T-helper 2 cell treated with Interferon-gamma antibody and Interleukin-4, amounts not matched to agents 5 μg/mL and 100 μg/mL, for 36 hours (primary cell): ENCODE results near the gene FGD5.

Experiments
- DNase-seq: peaks from one replicate; pipeline ENCODE4 v3.0.0; 2021; ENCODE audit warnings: low spot score
- H3K27ac Mint-ChIP-seq: one replicate; pipeline ENCODE4 v1.8.0; 2021; ENCODE audit warnings: mild to moderate bottlenecking, mixed read lengths
- H3K27me3 Mint-ChIP-seq: one replicate; pipeline ENCODE4 v1.8.0; 2021; ENCODE audit warnings: low read depth, mixed read lengths
- H3K36me3 Mint-ChIP-seq: one replicate; pipeline ENCODE4 v1.8.0; 2021; ENCODE audit warnings: low read depth, mixed read lengths
- H3K4me1 Mint-ChIP-seq: one replicate; pipeline ENCODE4 v1.8.0; 2021; ENCODE audit warnings: low read depth, mixed read lengths
- H3K4me3 Mint-ChIP-seq: one replicate; pipeline ENCODE4 v1.8.0; 2022; ENCODE audit warnings: mild to moderate bottlenecking, moderate library complexity, mixed read lengths
- H3K9me3 Mint-ChIP-seq: one replicate; pipeline ENCODE4 v1.8.0; 2021; ENCODE audit warnings: mixed read lengths

The FGD5 gene

GRCh38 chr3:14946236-14946635 lies 127.5 kb downstream of the FGD5 start:
- Mint-ChIP-seq H3K36me3 (peaks cover 50% of the 10 kb centered on the region), H3K4me1 (peaks cover 22% of the 10 kb centered on the region), H3K27me3 (no peaks in the 10 kb centered on the region), H3K9me3 (no peaks in the 10 kb centered on the region), H3K27ac (peak overlapping the region; percentile 21), H3K4me3 (peak overlapping the region; percentile 94)
- no peak for DNase-seq

- H3K4me1 Mint-ChIP-seq: peaks cover 22% of the 10 kb centered on the region
- no peaks in the 10 kb centered on the region for H3K9me3 Mint-ChIP-seq
- no peaks in the 10 kb centered on the region for H3K27me3 Mint-ChIP-seq
- no peak for DNase-seq
- H3K36me3 Mint-ChIP-seq: peaks cover 50% of the 10 kb centered on the region
- peak overlapping the region; percentile 94 for H3K4me3 Mint-ChIP-seq
- peak overlapping the region; percentile 93 for H3K27ac Mint-ChIP-seq
These were observed 128.0 kb downstream of the FGD5 start for GRCh38 chr3:14946739-14947099.

DNA sequence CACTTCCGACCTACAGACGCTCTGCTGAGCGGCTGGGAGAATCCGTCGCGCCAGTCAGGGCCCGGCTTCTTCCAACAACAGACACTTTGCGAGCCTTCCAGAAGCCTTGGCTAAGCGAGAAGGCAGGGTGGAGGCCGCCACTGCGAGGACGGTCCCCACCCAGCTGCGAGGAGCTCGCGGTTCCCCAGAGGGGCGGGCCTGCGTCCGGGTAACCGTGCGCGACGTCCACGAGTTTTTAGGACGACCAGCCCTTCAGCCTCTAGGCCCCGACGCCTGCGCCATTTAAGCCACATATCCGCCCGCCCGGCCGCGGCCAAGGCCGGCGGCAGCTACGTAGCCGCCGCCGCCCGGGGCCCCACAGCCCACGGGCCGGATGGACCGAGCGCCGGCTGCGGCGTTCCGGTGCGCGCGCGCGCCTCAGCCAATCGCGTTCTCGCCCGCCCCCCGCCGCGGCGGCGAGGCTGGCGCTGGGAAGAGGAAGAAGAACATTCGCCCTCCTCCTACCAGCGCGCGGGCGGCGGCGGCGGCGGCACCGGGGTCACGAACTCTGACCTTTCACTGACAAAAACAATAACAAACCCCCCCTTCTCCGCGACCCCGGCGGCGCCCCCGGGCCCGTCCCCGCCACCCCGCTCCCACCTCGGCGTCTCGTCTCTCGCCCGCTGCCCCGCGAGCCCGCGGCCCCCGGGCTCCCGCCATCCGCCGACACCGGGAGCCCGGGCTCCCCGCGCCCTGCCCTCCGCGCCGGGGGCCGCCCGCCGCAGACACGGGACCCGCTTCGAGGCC lies 128.5 kb downstream of the FGD5 start, which contains the start of gene NR2C2:
TSS of gene NR2C2 (plus strand) at position 484 of the 786 bp plus-strand sequence. CDS start 56,332 bp downstream, outside the sequence.
- DNase-seq: peak; percentile 91
- Mint-ChIP-seq H3K27me3 (no peaks in the 10 kb centered on the region), H3K4me3 (peak within 1 kb of the TSS; percentile 100), H3K9me3 (no peaks in the 10 kb centered on the region), H3K36me3 (peaks cover 50% of the 10 kb centered on the region), H3K4me1 (peaks cover 22% of the 10 kb centered on the region), H3K27ac (peak within 1 kb of the TSS; percentile 100)

DNA sequence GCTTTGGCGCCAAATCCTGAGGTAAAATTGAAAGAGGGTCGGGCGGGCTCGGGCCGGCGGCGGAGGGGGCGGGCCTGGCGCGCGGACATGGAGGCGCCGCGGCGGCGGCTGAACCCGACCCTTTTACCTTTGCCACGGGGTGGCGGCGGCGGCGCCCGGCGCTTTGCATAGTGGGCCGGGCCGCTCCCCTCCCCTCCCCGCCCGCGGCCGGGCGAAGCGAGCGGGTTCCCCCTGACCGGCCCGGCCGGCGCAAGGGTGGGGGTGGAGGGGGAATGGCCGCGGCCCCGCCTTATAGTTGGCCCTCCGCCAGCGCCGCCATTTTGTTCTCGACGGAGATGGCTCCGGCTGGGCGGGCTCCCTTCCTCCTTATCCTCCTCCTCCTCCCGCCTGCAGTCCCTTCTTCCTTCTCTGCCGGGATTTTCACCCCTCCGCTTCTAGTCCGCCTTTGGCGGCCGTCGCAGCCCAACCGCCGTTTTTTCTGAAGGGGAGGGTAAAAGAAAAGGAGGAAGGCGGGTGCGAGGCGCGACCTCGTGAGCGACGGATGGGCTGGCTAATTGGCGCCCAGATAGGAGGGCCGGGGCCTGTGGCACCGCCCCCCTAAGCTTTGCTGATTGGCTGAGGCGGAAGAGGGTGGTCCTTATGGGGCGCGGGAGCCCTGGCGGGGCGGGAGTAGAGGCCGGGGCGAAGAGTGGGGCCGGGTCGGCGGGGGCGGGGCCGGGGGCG lies 129.3 kb downstream of the FGD5 start:
- Mint-ChIP-seq H3K36me3 (peaks cover 51% of the 10 kb centered on the region), H3K4me3 (peak overlapping the region; percentile 100), H3K9me3 (no peaks in the 10 kb centered on the region), H3K27ac (peak overlapping the region; percentile 100), H3K27me3 (no peaks in the 10 kb centered on the region), H3K4me1 (peaks cover 24% of the 10 kb centered on the region)
- DNase-seq: peak; percentile 95

GRCh38 chr3:14948609-14949038 lies 129.9 kb downstream of the FGD5 start:
- peak overlapping the region; percentile 100 for H3K27ac Mint-ChIP-seq
- no peaks in the 10 kb centered on the region for H3K9me3 Mint-ChIP-seq
- peaks cover 24% of the 10 kb centered on the region for H3K4me1 Mint-ChIP-seq
- no peak for DNase-seq
- no peaks in the 10 kb centered on the region for H3K27me3 Mint-ChIP-seq
- H3K36me3 Mint-ChIP-seq: peaks cover 45% of the 10 kb centered on the region
- peak overlapping the region; percentile 100 for H3K4me3 Mint-ChIP-seq

GRCh38 chr3:14949126-14949525 lies 130.4 kb downstream of the FGD5 start:
- H3K4me3 Mint-ChIP-seq: peak overlapping the region; percentile 100
- H3K4me1 Mint-ChIP-seq: peaks cover 24% of the 10 kb centered on the region
- no peak for DNase-seq
- no peaks in the 10 kb centered on the region for H3K9me3 Mint-ChIP-seq
- H3K27me3 Mint-ChIP-seq: no peaks in the 10 kb centered on the region
- H3K27ac Mint-ChIP-seq: peak overlapping the region; percentile 100
- H3K36me3 Mint-ChIP-seq: peaks cover 41% of the 10 kb centered on the region

DNA sequence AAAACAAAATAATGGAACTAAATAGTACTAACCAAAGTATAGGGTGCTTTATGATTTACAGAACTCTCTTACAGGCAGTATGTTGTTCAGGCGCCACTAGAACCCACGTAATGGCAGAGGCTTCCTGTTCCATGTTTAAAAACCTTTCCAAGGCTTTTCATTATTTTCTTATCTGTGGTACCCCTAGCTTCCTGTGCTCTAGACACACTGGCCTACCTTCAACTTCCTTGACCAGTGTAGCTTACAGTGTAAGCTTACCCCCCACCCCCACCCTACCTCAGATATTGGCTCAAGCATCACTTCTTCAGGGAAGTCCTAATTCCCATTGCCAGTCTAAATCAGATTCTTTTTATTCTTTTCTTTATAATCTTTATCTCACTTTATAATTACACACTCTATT lies 131.5 kb downstream of the FGD5 start:
- H3K27me3 Mint-ChIP-seq: no peaks in the 10 kb centered on the region
- no peak for DNase-seq
- H3K4me3 Mint-ChIP-seq: no peak overlapping the region
- peaks cover 28% of the 10 kb centered on the region for H3K4me1 Mint-ChIP-seq
- no peaks in the 10 kb centered on the region for H3K9me3 Mint-ChIP-seq
- peaks cover 32% of the 10 kb centered on the region for H3K36me3 Mint-ChIP-seq
- no peak overlapping the region for H3K27ac Mint-ChIP-seq

DNA sequence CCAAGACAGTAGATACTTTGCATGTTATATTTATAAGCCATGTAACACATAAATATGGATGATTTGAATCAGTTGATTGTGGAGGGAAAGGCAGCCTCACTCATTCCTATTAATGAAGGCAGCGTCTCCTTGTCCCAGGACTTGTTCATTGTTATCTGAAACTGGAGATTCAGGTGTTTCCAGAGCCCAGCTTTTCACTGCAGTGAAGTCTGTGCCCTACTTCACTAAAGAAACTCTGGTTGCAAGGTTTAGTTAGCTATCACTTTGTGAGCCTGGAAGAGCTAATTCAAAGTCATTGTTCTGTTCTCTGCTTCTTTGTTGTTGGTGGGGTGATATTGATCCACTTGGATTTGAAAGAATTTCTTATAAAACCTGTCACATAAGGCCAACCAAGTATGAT lies 138.4 kb downstream of the FGD5 start:
- H3K27me3 Mint-ChIP-seq: no peaks in the 10 kb centered on the region
- peaks cover 23% of the 10 kb centered on the region for H3K36me3 Mint-ChIP-seq
- no peak overlapping the region for H3K4me3 Mint-ChIP-seq
- H3K4me1 Mint-ChIP-seq: peaks cover 42% of the 10 kb centered on the region
- no peak for DNase-seq
- H3K27ac Mint-ChIP-seq: no peak overlapping the region
- H3K9me3 Mint-ChIP-seq: no peaks in the 10 kb centered on the region

DNA sequence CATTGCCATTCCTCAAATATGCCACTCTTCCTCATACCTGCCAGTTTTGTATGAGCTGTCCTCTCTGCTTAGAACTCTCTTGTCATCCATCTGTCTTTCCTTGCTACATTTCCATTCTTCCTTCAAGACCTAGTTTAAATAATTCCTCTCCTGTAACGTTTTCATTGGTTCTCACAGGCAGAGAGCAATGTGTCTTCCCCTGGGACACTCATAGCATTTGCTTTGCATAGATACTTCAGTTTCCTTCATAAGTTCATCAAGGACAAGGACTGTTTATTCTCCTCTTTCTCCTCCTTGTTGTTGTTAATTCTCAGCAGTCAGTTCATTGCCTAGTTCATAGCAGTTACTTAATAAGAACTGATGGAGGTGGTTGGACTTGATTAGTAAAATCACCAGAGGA lies 139.2 kb downstream of the FGD5 start:
- no peak overlapping the region for H3K4me3 Mint-ChIP-seq
- H3K27ac Mint-ChIP-seq: peak overlapping the region; percentile 34
- H3K9me3 Mint-ChIP-seq: no peaks in the 10 kb centered on the region
- peaks cover 27% of the 10 kb centered on the region for H3K36me3 Mint-ChIP-seq
- no peak for DNase-seq
- H3K4me1 Mint-ChIP-seq: peaks cover 39% of the 10 kb centered on the region
- no peaks in the 10 kb centered on the region for H3K27me3 Mint-ChIP-seq

DNA sequence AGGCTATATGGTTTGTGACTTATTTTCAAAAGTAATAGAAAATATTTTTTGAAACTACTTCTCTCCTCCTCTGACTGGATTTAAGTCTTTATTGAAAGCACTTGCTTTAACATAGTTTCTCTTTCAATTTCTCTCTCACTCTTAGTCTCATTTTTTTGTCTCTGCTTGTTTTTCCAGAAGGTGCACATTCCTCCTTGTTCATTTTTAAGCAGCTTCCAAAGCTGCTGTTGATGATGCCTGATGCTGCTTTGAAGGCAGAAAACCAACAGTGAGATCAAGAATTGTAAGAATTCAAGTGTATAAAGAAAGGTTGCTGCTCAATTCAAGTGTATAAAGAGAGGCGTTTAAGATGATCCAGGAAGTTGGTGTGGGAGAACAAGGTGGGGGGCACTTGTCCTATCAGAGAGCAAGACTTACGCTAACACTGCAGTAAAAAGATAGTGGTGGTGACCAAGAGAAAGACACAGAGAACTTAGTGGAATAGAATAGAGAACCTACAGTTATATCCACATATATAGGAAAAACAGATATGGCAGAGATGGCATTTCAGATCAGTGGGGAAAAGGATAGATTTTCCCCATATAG lies 140.7 kb downstream of the FGD5 start:
- no peaks in the 10 kb centered on the region for H3K9me3 Mint-ChIP-seq
- no peak for DNase-seq
- H3K4me1 Mint-ChIP-seq: peaks cover 38% of the 10 kb centered on the region

GRCh38 chr3:14962762-14963161 lies 144.0 kb downstream of the FGD5 start:
- Mint-ChIP-seq H3K4me1 (peaks cover 19% of the 10 kb centered on the region), H3K9me3 (peaks cover 6% of the 10 kb centered on the region), H3K27me3 (no peaks in the 10 kb centered on the region), H3K36me3 (peaks cover 43% of the 10 kb centered on the region), H3K4me3 (no peak overlapping the region), H3K27ac (no peak overlapping the region)
- no peak for DNase-seq

More for the DNA sequence above, 140.7 kb downstream of the FGD5 start:
- peaks cover 30% of the 10 kb centered on the region for H3K36me3 Mint-ChIP-seq
- peak overlapping the region; percentile 78 for H3K27ac Mint-ChIP-seq
- H3K4me3 Mint-ChIP-seq: peak overlapping the region; percentile 84
- H3K27me3 Mint-ChIP-seq: no peaks in the 10 kb centered on the region

GRCh38 chr3:14967285-14967684 lies 148.5 kb downstream of the FGD5 start:
- Mint-ChIP-seq H3K27ac (no peak overlapping the region), H3K27me3 (no peaks in the 10 kb centered on the region), H3K9me3 (peaks cover 6% of the 10 kb centered on the region), H3K36me3 (peaks cover 35% of the 10 kb centered on the region), H3K4me1 (no peaks in the 10 kb centered on the region), H3K4me3 (no peak overlapping the region)
- no peak for DNase-seq

DNA sequence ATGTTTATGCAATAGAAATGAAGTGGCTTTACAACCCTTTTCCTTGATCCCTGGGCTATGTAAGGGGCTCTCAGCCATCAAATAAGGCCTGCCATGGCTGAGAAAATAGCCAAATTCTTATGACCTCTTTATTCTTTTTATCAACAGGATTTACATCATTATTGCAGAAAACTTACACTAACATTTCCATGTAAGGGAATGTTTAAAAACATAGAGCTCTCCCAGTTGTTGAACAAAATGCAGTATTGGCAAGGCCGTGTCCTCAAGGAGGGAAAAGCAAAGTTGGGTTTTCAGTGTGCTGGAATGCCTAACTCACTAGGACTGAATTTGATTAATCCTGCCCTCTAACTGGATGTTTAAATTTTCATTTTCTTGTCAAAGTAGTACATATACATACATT lies 150.9 kb downstream of the FGD5 start:
- peaks cover 5% of the 10 kb centered on the region for H3K4me1 Mint-ChIP-seq
- no peak overlapping the region for H3K27ac Mint-ChIP-seq
- H3K4me3 Mint-ChIP-seq: no peak overlapping the region
- H3K9me3 Mint-ChIP-seq: peaks cover 6% of the 10 kb centered on the region
- H3K36me3 Mint-ChIP-seq: peaks cover 44% of the 10 kb centered on the region
- DNase-seq: no peak
- no peaks in the 10 kb centered on the region for H3K27me3 Mint-ChIP-seq

DNA sequence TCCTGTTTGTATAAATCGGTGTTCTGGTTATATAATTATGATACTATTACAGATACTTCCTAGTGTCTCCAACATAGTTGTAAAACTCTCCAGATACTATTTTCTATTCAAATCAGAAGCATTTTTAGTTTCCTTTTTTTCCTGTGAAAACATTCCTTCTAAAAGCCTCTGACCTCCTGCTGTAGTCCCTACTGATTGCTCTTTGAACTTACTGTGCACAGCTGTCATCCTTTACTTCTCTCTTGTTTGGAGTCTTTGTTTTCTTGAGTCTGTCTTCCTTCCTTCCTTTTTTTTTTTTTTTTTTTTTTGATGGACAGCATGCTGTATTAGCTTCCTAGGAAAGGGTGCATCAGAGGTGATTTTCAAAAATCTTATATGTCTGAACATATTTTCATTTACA lies 157.6 kb downstream of the FGD5 start:
- no peak overlapping the region for H3K27ac Mint-ChIP-seq
- peaks cover 21% of the 10 kb centered on the region for H3K4me1 Mint-ChIP-seq
- peaks cover 39% of the 10 kb centered on the region for H3K36me3 Mint-ChIP-seq
- H3K27me3 Mint-ChIP-seq: no peaks in the 10 kb centered on the region
- no peak for DNase-seq
- no peaks in the 10 kb centered on the region for H3K9me3 Mint-ChIP-seq
- H3K4me3 Mint-ChIP-seq: no peak overlapping the region
